B cell (primary cell): Measurements from ENCODE around the gene INSRR. TPM values are rescaled to one million over a fixed set of nuclear protein-coding genes. Genes with fewer than 3 reads are reported as not detected.

Source experiments
- ATAC-seq: fragments of 200-7000 bp; cut with Tn5 transposase; one replicate; pipeline ENCODE4 v1.10.0; 2021; ENCODE audit warnings: low read depth, mild to moderate bottlenecking, moderate number of reproducible peaks, moderate library complexity
- CTCF ChIA-PET: fragments of 350-600 bp; sonication (Branson Sonifier 250); formaldehyde crosslinking; loops from one replicate; lab custom pipeline; 2021; ENCODE audit warnings: antibody characterized with exemption, inconsistent platforms; lab: Charles Lee
- POLR2A ChIA-PET: fragments of 350-600 bp; sonication (Branson Sonifier 250); formaldehyde crosslinking; loops from one replicate; lab custom pipeline; 2021; ENCODE audit warnings: antibody characterized with exemption; lab: Charles Lee
- DNase-seq: peaks from one replicate; pipeline ENCODE4 v3.0.0; 2013
- H2AFZ ChIP-seq: 2 replicates; pipeline ENCODE4 v1.6.1; 2012; ENCODE audit warnings: mild to moderate bottlenecking, low read depth, low read length; ENCODE audit not compliant: insufficient read depth, poor library complexity, severe bottlenecking
- H3K27ac ChIP-seq, 2 donors: 1 replicate in 1 of 2; 2 replicates in 1 of 2; pipeline ENCODE4 v1.5.1; 2012 to 2013; ENCODE audit warnings: low read length in 2 of 2, mild to moderate bottlenecking in 2 of 2, moderate library complexity in 1 of 2
- H3K27me3 ChIP-seq, 4 experiments: fragments of 200-600 bp in 1 of 4; sonication (generic) in 1 of 4; replicated peaks in 1 of 4; 1 replicate in 2 of 4; 2 replicates in 2 of 4; pipeline versions ENCODE4 v1.6.1 to v1.7.0; 2013 to 2016; ENCODE audit warnings: low read length in 3 of 4, mild to moderate bottlenecking in 2 of 4, mixed read lengths in 1 of 4, moderate library complexity in 1 of 4; ENCODE audit not compliant: insufficient read depth in 4 of 4, control insufficient read depth in 3 of 4; ENCODE audit errors: control extremely low read depth in 1 of 4
- H3K36me3 ChIP-seq, 2 experiments: replicated peaks in 1 of 2; 1 replicate in 1 of 2; 2 replicates in 1 of 2; pipeline versions ENCODE4 v1.6.1 to v1.7.1; 2013; ENCODE audit warnings: low read length in 1 of 2; ENCODE audit not compliant: insufficient read depth in 2 of 2, control insufficient read depth in 1 of 2; ENCODE audit errors: control extremely low read depth in 1 of 2, extremely low read depth in 1 of 2
- H3K4me1 ChIP-seq, 2 donors: fragments of 200-600 bp in 1 of 2; sonication (generic) in 1 of 2; 1 replicate in 1 of 2; 2 replicates in 1 of 2; pipeline versions ENCODE4 v1.5.1 to v1.6.1; 2013 to 2017; ENCODE audit warnings: low read length in 2 of 2; ENCODE audit not compliant: control insufficient read depth in 2 of 2, insufficient read depth in 2 of 2
- H3K4me2 ChIP-seq: replicated peaks from 2 replicates; pipeline ENCODE3; 2012; ENCODE audit warnings: mild to moderate bottlenecking, low read depth, low read length; ENCODE audit not compliant: poor library complexity, severe bottlenecking
- H3K4me3 ChIP-seq, 5 experiments: fragments of 200-600 bp in 1 of 5; sonication (generic) in 1 of 5; 1 replicate in 3 of 5; 2 replicates in 2 of 5; pipeline versions ENCODE4 v1.5.1 to v1.7.0; 2011 to 2016; ENCODE audit warnings: low read length in 4 of 5, mild to moderate bottlenecking in 4 of 5, low read depth in 2 of 5, control low read depth in 1 of 5, moderate library complexity in 1 of 5; ENCODE audit not compliant: insufficient read depth in 1 of 5; ENCODE audit errors: control extremely low read depth in 1 of 5, extremely low read depth in 1 of 5
- H3K79me2 ChIP-seq: fragments of 200-600 bp; sonication (generic); one replicate; pipeline ENCODE4 v1.6.0; 2016; ENCODE audit warnings: low read length; ENCODE audit not compliant: control insufficient read depth, insufficient read depth
- H3K9ac ChIP-seq: fragments of 200-600 bp; sonication (generic); 2 replicates; pipeline ENCODE4 v1.6.1; 2017; ENCODE audit warnings: mild to moderate bottlenecking, low read length, moderate library complexity
- H3K9me3 ChIP-seq, 3 donors: one replicate each; pipeline versions ENCODE4 v1.6.1 to v1.7.1; 2013; ENCODE audit warnings: low read length in 2 of 3; ENCODE audit not compliant: control insufficient read depth in 2 of 3, insufficient read depth in 1 of 3; ENCODE audit errors: control extremely low read depth in 1 of 3
- H4K20me1 ChIP-seq: 2 replicates; pipeline ENCODE4 v1.6.0; 2012; ENCODE audit warnings: mild to moderate bottlenecking, low read length; ENCODE audit not compliant: insufficient read depth, control insufficient read depth, poor library complexity, severe bottlenecking
- H3K27ac Mint-ChIP-seq: one replicate; pipeline ENCODE4 v1.8.0; 2021; ENCODE audit warnings: mixed read lengths
- H3K27me3 Mint-ChIP-seq: one replicate; pipeline ENCODE4 v1.8.0; 2021; ENCODE audit warnings: mixed read lengths
- H3K4me1 Mint-ChIP-seq: one replicate; pipeline ENCODE4 v1.8.0; 2021; ENCODE audit warnings: mixed read lengths
- H3K4me3 Mint-ChIP-seq: one replicate; pipeline ENCODE4 v1.8.0; 2021; ENCODE audit warnings: mixed read lengths
- H3K9me3 Mint-ChIP-seq: one replicate; pipeline ENCODE4 v1.8.0; 2022; ENCODE audit warnings: mixed read lengths; ENCODE audit not compliant: insufficient read depth
- EZH2 ChIP-seq: IDR thresholded peaks from 2 replicates; pipeline ENCODE4 v1.6.1; 2012; ENCODE audit warnings: borderline replicate concordance, low read depth, mild to moderate bottlenecking, moderate library complexity, low read length; ENCODE audit not compliant: insufficient read depth, poor library complexity, severe bottlenecking
- WGBS: methylation state at CpG from one replicate; pipeline ENCODE4 v1.1.5; 2013; ENCODE audit warnings: missing lambda C conversion rate; ENCODE audit not compliant: insufficient coverage; 5-methylcytosine and 5-hydroxymethylcytosine counted together
- intact Hi-C: fragments of 100-400 bp; cut with micrococcal nuclease; formaldehyde crosslinking; loops from one replicate; pipeline ENCODE4 v1.10.0; 2022
- polyA plus RNA-seq: library from polyadenylated mRNA; depleted of rRNA; stranded (reverse); fragments of >200 nt; gene quantifications from 2 replicates; pipeline ENCODE4 v1.2.3, GENCODE V29; 2012
- total RNA-seq, 2 donors: library from RNA; stranded (reverse); fragments of 120-200 nt in 1 of 2; gene quantifications; 1 replicate in 1 of 2; 2 replicates in 1 of 2; pipeline versions ENCODE4 v1.2.3 to v1.2.4, GENCODE V29; 2013 to 2022
- TF ChIP-seq, protein P1 (sequence below): fragments of 200-600 bp; IDR thresholded peaks from one replicate; pipeline ENCODE4 v1.8.0; 2022; ENCODE audit warnings: antibody characterized with exemption, mild to moderate bottlenecking

INSRR gene
- total and polyA plus RNA-seq, 2 donors (not counting 1 experiment from before 2014, with no cell fraction given): not detected

DNA sequence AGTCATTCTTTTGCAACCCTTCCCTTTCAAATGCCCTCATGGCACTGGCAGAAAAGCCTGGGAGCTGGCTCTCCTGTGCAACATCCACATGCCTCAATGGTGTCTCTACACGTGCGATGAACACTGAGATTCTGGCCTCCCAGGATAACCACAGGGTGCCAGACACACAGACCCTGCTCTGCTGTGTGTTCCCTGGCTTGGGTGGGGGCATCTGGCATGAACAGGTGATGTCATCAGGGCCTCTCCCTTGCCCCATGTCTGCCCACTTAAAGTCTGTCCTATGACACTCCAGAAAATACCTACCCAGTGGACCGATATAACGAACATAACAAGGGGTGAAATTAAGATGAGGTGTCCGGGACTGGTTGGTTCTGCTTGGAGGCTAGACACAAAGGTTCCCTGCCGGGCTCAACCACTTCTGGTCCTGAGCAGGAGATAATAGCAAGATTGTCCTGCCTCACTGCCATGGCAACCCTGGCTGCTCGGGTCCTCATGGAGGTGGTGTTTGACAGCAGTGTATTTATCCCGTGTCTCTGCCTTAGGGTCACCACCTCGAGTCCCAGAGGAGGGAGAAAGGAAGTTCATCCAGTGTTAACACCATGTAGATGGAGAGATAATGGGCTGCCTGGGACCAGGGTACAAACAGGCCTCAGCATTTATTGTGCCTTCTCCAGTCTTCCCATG, 19.3 kb downstream of the INSRR start:
- Histone ChIP-seq H2AFZ (no peak overlapping the region), H3K9ac (no peak overlapping the region), H3K4me2 (no peak overlapping the region), H3K4me3 (no peak overlapping the region), H4K20me1 (no peaks in the 10 kb centered on the region), H3K27me3 (peaks cover 0 to 49% (median 16%) of the 10 kb centered on the region in 4 experiments), H3K4me1 (peaks cover 0 to 2% of the 10 kb centered on the region in 2 donors), H3K27ac (no peak overlapping the region), H3K9me3 (peaks cover 0 to 3% (median 0%) of the 10 kb centered on the region in 3 donors), H3K79me2 (no peaks in the 10 kb centered on the region), H3K36me3 (no peaks in the 10 kb centered on the region)
- ATAC-seq: no peak
- Mint-ChIP-seq H3K27ac (no peak overlapping the region), H3K4me3 (no peak overlapping the region), H3K9me3 (no peaks in the 10 kb centered on the region), H3K4me1 (peaks cover 3% of the 10 kb centered on the region), H3K27me3 (peaks cover 72% of the 10 kb centered on the region)
- no peak for DNase-seq
- intact Hi-C loops: loop anchor here (1.0 kb wide), 1 partner anchor 51 kb away; no protein-coding TSS in a partner anchor
- WGBS: 31% methylated on average over 6 of the region's 9 CpGs
- POLR2A ChIA-PET: no interaction called here
- TF ChIP-seq EZH2: no peak
- TF ChIP-seq, protein P1, sequence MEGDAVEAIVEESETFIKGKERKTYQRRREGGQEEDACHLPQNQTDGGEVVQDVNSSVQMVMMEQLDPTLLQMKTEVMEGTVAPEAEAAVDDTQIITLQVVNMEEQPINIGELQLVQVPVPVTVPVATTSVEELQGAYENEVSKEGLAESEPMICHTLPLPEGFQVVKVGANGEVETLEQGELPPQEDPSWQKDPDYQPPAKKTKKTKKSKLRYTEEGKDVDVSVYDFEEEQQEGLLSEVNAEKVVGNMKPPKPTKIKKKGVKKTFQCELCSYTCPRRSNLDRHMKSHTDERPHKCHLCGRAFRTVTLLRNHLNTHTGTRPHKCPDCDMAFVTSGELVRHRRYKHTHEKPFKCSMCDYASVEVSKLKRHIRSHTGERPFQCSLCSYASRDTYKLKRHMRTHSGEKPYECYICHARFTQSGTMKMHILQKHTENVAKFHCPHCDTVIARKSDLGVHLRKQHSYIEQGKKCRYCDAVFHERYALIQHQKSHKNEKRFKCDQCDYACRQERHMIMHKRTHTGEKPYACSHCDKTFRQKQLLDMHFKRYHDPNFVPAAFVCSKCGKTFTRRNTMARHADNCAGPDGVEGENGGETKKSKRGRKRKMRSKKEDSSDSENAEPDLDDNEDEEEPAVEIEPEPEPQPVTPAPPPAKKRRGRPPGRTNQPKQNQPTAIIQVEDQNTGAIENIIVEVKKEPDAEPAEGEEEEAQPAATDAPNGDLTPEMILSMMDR: no peak
- CTCF ChIA-PET: interaction anchor here (0.9 to 3.6 kb wide), 7 partner anchors 9 to 113 kb away, joined by 3 to 26 read pairs (median 4); partner anchors contain the start of gene NTRK1

DNA sequence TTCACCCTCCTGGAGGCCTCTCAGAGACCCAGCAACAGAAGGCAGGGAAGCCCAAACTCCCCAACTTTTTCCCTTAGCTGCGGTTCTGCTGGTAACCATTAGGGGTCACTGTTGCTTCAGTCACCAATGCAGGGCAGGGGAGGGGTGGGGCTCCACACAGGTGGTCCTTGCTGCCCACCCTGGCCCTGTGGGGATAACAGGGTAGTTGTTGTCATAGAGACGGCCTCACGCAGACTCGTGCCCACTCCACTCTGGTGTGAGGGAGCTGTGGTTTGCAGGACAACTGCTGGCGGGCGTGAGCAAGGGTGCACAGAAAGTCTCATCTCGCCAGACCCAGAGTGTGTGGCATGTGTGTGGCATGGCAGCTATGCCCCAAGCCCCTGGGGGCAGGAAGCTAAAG, 19.9 kb downstream of the INSRR start:
- TF ChIP-seq, protein P1: peak; percentile 85
- no peak for TF ChIP-seq EZH2
- H2AFZ ChIP-seq: no peak overlapping the region

More for the DNA sequence above, 19.9 kb downstream of the INSRR start:
- peaks cover 1% of the 10 kb centered on the region for H3K4me1 Mint-ChIP-seq
- Histone ChIP-seq H4K20me1 (no peaks in the 10 kb centered on the region), H3K9me3 (peaks cover 0 to 3% (median 0%) of the 10 kb centered on the region in 3 donors), H3K4me1 (no peaks in the 10 kb centered on the region), H3K4me2 (no peak overlapping the region), H3K36me3 (no peaks in the 10 kb centered on the region), H3K9ac (no peak overlapping the region), H3K27me3 (peaks cover 0 to 43% (median 13%) of the 10 kb centered on the region in 4 experiments), H3K4me3 (no peak overlapping the region), H3K27ac (no peak overlapping the region), H3K79me2 (no peaks in the 10 kb centered on the region)
- peaks cover 71% of the 10 kb centered on the region for H3K27me3 Mint-ChIP-seq
- CTCF ChIA-PET: interaction anchor here (0.9 to 3.6 kb wide), 10 partner anchors 8 to 150 kb away, joined by 3 to 26 read pairs (median 4); partner anchors contain the start of gene NTRK1
- WGBS: 36% methylated on average over 7 of the region's 7 CpGs
- H3K27ac Mint-ChIP-seq: no peak overlapping the region
- intact Hi-C loops: loop anchor here (1.0 kb wide), 1 partner anchor 51 kb away; no protein-coding TSS in a partner anchor
- DNase-seq (peak; percentile 60), ATAC-seq (peak; percentile 56)
- H3K4me3 Mint-ChIP-seq: no peak overlapping the region
- no peaks in the 10 kb centered on the region for H3K9me3 Mint-ChIP-seq
- POLR2A ChIA-PET: no interaction called here
